Spleen (tissue), 7 donors: ENCODE data around the gene PLOD2.

ENCODE experiments used
- CTCF ChIP-seq, 11 experiments: fragments of 200-600 bp in 7 of 11; fragments of 450-650 bp in 4 of 11; sonication (generic) in 4 of 11; IDR thresholded peaks in 8 of 11; conservative IDR thresholded peaks in 3 of 11; 1 replicate in 7 of 11; 2 replicates in 4 of 11; pipeline versions ENCODE4 v1.4.0 to v1.8.0; 2016 to 2021; ENCODE audit warnings: antibody characterized with exemption in 11 of 11, inconsistent platforms in 4 of 11, mild to moderate bottlenecking in 1 of 11
- POLR2A ChIP-seq, 3 donors: fragments of 450-650 bp; IDR thresholded peaks; one replicate each; pipeline ENCODE4 v1.5.1; 2017; ENCODE audit warnings: antibody characterized with exemption in 3 of 3, mild to moderate bottlenecking in 1 of 3
- donor health status: DM: no; HTN: no; CAD: no; lungs with moderate emphysema.
- donor health status: DM: no; HTN: no; CAD: no.
- donor health status: DM: no; HTN: no; CAD: no.

GRCh38 chr3:146077181-146077580 is 83.8 kb downstream of the PLOD2 start:
- TF ChIP-seq CTCF (IDR thresholded peaks at IDR 0.05 in 8 of 11, conservative IDR thresholded peaks at IDR 0.05 in 3 of 11) (no peak), POLR2A (IDR thresholded peaks at IDR 0.05) (no peak)
